GM18861 (cell line): ENCODE measurements around the gene CETP.

Experiments used
- ATAC-seq: cut with Tn5 transposase; IDR thresholded peaks from one replicate; pipeline ENCODE4 v1.9.1; 2021; ENCODE audit not compliant: unreplicated experiment

CETP gene

DNA sequence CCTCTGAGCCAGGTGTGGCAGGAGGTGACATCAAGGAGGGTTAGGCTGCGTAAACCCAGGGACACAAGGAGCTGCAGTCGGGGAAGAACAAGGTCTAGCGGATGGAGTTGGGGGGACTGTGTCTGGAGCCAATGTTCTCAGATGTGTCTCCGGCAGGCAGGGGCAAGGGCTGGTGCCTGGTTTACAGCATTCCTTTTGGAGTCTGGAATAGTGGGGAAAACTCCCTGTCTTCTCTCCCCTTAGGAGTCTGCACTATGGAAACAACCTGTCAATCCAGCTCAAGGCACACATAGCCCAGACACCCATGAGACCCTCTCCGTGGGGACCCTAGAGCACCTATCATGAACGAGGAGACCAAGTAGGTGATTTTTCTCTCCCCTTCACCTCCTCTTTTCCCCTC is 55.1 kb downstream of the CETP start:
- no peak for ATAC-seq

DNA sequence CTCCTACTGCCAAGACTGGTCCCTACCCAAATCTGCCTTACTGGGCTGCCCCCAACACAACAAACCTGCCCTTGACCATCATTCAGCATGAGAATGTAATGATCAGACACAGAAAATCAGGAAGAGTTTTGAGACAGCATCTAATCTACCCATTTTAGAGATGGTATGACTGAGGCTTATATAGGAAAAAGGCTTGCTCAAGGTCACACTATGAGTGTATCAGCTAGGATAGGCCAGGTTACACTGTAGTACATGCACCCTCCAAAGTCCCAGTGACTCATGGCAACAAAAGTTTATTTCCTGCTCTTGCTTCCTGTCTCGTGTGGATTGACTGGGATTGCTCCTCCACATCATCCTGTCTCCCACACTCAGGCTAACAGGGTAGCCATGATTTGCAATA is 55.5 kb downstream of the CETP start:
- ATAC-seq = no peak

DNA sequence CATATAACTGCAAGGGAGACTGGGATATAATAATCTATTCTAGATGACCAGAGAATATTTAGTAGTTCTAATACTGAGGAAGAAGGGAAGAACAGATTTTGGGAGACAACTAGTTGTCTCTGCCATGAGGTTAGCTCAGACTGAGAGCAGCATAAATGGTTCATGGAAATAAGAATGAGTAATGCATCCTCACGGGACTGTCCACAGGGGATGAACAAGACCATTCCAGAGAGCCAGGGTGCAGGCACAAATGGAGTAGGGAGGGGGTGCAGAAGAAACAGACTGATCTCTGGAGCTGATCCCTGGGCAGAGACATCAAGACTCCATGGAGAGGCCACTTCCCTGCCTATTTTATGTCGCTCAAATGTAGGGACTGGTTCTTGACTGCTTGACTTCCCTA is 58.0 kb downstream of the CETP start:
- ATAC-seq = no peak

DNA sequence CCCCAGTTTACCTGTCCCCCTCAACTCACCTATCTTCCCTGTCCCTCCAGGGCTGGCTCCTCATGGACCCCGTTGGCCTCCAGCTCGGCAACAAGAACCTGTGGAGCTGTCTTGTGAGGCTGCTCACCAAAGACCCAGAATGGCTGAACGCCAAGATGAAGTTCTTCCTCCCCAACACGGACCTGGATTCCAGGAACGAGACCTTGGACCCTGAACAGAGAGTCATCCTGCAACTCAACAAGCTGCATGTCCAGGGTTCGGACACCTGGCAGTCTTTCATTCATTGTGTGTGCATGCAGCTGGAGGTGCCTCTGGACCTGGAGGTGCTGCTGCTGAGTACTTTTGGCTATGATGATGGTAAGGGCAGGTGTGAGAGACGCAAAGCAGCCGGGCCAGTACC is 58.9 kb downstream of the CETP start:
- ATAC-seq = no peak

DNA sequence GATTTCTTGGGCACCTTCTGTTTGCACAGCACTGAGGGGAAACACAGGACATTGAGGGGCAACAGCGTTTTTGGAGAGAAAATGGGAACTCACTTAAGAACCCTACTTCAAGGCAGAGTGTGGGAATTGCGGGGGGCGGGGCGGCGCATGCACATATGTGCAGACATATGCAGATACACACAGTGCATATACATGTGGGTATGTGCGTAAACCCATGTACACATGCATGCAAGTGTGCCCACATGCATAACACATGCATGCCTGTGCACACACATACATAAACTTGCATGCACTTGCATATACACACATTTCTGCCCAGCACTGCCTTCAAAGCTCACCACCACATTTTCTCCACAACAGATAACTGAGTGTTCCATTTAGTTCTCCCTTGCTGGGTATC is 60.0 kb downstream of the CETP start:
- ATAC-seq = no peak

DNA sequence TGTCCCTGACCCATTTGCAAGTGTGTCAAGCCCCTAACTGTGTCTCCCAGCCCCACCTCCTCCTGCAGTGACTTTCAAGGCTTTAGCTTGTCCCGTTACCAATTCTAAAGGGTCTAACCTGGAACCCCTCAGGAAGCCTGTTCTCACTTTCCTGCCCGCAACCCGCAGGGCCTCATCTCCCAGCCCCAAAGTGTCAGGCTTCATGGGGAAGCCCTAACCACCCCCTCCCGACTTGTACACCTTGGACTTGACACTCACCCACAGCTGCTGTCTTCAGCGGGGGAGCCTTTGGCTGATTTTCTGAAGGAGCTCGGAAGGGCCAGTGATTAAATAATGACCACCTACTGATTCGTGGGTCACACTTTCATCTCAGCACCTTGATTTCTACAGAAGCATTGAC is 60.7 kb downstream of the CETP start:
- no peak for ATAC-seq

DNA sequence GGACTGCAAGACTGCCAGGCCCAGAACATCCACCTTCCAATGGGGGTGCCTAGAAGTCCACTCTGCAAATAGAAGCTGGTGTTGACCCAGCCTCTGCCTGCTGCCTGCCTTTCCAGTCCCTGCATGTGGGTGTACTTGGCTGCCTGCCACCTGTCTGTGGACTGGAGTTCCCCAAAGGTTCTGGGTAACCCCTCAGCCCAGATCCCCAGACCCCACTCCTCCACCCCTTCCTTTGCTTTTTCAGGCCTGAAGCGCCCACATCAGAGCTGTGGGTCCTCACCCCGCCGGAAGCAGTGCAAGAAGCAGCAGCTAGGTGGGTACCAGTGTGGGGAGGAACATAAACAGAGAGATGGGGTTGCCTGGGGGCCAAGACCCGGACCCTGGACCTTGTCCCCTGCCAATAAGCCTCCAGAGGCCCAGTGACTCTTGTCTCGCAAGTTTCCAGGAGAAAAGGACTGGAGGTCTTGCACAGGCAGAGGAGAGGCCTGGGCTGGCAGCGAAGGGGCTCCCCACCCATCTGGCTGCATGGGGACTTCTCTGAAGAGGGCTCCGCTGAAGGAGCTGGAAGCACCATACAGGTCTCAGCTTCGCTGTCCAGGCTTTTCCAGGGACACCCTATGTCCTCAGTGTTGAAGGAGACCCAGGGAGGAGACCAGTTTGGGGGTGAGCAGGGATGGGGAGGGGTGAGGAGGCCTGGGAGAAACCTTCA is 61.9 kb downstream of the CETP start:
- ATAC-seq = no peak

DNA sequence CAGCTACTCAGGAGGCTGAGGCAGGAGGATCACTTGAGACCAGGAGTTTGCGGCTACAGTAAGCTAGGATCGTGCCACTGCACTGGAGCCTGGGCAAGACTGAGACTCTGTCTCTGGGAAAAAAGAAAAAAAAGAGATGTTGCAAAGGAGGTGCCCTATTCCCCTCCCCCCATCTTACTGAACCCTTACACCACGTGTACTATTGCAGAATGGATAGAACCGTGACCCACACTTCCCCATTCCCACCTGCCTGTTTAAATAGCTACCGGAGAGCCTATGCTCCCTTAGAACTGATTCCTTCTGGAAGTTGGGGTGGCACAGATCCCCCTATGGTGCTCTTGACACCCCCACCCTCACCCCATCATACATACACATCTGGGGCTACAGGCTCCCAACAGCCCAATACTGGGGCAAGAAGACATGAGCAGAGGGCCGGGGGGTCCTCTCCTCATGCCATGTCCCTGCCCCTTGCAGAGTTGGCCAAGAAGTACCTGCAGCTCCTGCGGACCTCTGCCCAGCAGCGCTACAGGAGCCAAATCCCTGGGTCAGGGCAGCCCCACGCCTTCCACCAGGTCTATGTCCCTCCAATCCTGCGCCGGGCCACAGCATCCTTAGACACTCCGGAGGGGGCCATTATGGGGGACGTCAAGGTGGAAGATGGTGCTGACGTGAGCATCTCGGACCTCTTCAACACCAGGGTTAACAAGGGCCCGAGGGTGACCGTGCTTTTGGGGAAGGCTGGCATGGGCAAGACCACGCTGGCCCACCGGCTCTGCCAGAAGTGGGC is 63.3 kb downstream of the CETP start:
- no peak for ATAC-seq

DNA sequence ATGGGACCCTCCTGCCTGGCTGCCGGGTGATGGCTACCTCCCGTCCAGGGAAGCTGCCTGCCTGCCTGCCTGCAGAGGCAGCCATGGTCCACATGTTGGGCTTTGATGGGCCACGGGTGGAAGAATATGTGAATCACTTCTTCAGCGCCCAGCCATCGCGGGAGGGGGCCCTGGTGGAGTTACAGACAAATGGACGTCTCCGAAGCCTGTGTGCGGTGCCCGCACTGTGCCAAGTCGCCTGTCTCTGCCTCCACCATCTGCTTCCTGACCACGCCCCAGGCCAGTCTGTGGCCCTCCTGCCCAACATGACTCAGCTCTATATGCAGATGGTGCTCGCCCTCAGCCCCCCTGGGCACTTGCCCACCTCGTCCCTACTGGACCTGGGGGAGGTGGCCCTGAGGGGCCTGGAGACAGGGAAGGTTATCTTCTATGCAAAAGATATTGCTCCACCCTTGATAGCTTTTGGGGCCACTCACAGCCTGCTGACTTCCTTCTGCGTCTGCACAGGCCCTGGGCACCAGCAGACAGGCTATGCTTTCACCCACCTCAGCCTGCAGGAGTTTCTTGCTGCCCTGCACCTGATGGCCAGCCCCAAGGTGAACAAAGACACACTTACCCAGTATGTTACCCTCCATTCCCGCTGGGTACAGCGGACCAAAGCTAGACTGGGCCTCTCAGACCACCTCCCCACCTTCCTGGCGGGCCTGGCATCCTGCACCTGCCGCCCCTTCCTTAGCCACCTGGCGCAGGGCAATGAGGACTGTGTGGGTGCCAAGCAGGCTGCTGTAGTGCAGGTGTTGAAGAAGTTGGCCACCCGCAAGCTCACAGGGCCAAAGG is 64.4 kb downstream of the CETP start:
- ATAC-seq = no peak

DNA sequence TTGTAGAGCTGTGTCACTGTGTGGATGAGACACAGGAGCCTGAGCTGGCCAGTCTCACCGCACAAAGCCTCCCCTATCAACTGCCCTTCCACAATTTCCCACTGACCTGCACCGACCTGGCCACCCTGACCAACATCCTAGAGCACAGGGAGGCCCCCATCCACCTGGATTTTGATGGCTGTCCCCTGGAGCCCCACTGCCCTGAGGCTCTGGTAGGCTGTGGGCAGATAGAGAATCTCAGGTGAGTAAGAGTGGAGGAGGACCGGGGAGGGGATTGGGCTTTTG is 65.0 kb downstream of the CETP start:
- ATAC-seq = no peak

DNA sequence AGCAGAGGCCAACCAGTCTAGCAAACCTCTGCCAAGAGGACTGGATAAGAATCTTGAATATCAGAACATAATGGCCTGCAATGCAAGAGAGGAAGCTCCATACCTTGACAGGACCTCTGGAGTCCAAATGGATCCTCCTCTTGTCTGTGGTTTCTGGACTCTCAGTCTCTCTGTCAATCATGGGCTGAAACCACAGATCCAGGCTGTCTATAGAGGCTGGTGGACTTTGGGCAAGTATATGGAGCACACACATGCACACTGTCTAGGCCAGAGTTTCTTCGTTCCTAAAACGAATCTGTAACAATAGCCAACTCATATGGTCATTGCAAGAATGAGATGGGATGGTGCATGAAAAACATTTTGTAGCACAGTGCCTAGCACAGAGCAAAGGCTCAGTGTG is 65.3 kb downstream of the CETP start:
- no peak for ATAC-seq

DNA sequence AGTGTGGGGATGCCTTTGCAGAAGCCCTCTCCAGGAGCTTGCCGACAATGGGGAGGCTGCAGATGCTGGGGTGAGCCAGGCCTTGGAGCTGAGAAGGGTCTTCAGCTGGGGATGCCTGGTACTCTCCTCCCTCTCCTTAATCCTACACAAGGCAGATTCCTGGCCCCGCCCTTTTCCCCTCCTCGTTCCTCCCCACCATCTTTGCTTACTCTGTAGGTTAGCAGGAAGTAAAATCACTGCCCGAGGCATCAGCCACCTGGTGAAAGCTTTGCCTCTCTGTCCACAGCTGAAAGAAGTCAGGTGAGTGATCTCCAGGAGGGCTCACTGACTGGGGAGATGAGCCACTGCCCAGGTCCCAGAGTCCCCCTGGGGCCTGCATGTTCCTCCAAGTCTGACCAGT is 66.3 kb downstream of the CETP start:
- no peak for ATAC-seq

DNA sequence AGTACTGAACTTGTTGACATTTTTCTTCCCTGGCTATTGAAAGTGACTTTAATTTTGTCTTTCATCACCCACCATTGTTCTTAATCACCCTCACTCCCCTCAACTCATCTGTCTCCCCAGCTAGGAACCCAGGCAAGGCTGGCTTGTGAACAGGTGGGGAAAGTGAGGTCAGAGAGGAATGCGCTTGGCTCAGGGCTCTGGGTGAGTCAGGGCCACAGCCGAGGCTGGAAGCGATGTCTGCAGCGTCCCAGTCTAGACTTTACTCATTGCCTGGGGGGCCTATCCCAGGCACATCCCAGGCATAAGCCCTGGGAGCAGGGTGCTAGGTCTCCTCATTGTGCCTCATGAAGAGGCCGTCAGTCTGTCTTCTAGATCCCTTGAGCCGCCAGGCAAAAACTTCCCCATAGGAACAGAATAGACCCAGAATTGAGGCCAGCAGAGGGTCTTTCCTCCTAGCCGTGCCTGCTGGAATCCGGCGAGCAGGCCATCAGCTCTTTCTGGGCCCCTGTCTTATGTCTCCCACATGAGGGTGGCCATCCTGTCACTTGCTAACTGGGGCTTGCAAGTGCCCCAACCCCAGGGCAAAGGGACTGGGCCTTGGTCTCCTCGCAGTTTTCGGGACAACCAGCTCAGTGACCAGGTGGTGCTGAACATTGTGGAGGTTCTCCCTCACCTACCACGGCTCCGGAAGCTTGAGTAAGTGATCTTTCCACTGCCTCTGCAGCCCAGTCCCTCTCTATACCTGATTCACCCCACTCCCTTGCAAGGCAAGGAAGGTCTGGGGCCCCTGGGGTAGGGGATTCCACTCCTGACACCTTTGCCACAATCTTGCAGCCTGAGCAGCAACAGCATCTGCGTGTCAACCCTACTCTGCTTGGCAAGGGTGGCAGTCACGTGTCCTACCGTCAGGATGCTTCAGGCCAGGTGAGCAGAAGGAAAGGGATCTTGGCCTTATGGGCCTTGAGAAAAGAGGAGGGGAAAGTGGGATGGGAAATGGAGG is 67.7 kb downstream of the CETP start:
- no peak for ATAC-seq

DNA sequence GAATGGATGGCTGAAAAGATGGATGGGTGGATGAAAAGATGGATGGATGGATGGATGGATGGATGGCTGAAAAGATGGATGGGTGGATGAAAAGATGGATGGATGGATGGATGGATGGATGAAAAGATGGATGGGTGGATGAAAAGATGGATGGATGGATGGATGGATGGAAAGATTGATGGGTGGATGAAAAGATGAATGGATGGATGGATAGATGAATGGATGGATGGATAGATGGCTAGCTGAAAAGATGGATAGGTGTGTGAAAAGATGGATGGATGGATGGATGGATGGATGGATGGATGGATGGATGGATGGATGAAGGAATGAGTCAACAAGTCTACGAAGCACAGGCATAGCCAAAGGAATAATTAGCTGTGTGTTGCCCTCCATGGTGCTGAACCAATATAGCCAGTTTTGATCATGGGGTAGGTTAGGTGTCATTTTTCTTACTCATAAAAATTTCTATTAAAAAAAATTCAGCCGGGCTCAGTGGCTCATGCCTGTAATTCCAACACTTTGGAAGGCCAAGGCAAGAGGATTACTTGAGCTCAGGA is 68.7 kb downstream of the CETP start:
- no peak for ATAC-seq

DNA sequence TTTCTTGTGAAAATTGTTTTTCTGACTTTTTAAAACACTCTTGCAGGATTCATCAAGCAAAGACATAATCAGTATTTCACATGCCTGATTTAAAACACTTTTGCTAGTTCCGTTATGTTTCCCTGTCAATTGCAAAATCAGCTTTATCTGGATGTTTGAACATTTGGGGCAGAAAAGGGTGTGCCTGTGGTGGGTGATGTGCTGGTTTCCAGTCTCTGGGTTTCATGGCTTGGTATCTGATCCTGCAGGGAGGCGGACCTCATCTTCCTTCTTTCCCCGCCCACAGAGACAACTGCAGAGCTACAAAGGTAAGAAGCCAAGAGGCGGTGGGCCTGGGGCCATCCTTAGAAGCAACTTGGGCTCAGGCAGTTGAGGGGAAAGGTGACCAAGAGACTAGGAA is 69.4 kb downstream of the CETP start:
- ATAC-seq = no peak

DNA sequence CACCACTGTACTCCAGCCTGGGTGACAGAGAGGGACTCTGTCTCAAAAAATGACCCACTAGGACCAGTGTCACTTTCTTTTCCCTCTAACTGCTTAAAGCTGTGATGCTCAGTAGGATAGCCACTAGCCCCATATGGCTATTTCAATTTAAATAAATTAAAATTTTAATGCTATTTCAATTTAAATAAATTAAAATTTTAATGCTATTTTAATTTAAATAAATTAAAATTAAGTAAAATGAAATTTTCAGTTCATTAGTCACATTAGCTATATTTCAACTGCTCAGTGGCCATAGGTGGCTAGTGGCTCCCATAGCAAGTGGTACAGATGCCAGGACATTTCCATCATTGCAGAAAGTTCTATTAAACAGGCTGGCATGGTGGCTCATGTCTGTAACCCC is 70.6 kb downstream of the CETP start:
- no peak for ATAC-seq

DNA sequence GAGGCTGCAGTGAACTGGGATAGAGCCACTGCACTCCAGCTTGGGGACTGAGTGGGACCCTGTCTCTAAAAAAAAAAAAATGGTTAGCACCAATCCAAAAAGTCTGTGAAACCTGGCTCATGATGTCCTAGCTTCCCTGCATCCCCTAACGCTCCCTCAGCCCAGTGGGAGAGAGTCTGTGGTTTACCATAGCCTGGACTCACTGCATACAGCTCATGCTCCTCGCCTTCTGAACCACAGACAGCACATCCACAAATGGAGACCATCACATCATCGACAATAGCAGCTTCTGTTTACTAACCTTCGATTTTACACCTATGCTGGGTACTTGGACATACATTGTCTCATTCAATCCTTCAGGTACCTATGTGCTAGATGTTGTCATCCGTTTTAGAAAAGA is 71.2 kb downstream of the CETP start:
- ATAC-seq = no peak
